Fibroblast of skin of left quadriceps (primary cell): ENCODE results near the gene IDH3B.
"Not testable (repeated sequence)": the region's sequence is repeated elsewhere in the genome, so short reads cannot be mapped to it uniquely, and the experiment has no call there.

Experiments used
- DNase-seq, 2 experiments: peaks; one replicate each; pipeline ENCODE4 v3.0.0-alpha.2; 2013; ENCODE audit warnings: low read depth in 2 of 2

IDH3B gene

GRCh38 chr20:2694519-2694918 lies 30.5 kb upstream of the IDH3B start:
- DNase-seq = no peak

DNA sequence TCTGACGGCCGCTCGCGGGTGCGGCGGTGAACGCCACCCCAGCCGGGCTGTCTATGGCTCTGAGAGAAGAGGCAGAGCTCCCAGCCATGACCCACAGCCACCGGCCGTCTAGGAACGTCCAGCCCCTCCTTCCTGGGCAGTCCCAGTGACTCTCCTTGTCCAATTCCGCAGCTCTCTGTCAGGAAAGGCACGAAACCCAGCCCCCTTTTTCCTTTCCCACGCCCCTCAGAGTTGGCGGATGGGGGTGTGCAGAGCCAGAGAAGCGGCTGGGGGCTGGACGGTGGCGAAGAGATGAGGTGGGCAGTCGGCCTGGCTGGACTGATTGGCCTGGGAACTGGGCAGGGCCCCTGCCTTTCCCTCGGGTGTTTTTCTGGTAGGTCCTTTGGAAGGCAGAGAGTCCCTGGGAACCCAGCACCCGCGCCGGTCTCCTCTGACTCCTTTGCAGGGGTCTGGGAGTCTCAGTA lies 30.0 kb upstream of the IDH3B start:
- no peak for DNase-seq

DNA sequence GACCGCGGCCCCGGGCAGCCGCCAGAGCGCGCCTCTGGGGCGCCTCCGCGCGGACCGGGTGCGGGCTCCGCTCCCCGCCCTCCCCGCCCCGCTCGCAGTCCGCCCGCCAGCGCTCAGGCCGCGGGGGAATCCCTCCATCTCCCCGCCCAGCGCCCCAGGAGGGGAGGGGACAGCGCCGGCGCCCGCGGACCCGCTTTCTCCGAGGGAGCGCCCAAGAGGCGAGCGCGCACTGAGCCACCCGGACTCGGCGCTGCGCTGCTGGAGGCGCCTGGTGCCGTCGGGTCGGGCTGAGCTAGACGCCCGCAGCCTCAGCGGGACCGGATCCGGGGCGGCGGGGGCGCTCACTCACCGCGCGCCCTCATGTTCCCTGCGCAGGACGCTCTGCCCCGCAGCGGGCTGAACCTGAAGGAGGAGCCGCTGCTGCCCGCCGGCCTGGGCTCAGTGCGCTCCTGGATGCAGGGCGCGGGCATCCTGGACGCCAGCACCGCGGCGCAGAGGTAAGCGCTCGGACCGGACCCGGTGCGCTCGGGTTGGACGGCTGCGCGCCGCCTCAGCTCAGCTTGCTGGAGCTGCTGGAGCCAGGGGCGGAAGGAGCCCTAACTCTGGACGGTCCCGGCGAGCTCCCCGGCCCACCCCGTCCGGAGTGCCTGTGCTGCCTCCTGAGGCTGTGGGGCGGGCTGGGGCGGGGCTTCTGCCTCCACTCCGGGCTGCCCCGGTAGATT lies 29.4 kb upstream of the IDH3B start:
- DNase-seq = no peak

- DNase-seq = no peak
Observed at GRCh38 chr20:2692886-2693285, 28.9 kb upstream of the IDH3B start.

DNA sequence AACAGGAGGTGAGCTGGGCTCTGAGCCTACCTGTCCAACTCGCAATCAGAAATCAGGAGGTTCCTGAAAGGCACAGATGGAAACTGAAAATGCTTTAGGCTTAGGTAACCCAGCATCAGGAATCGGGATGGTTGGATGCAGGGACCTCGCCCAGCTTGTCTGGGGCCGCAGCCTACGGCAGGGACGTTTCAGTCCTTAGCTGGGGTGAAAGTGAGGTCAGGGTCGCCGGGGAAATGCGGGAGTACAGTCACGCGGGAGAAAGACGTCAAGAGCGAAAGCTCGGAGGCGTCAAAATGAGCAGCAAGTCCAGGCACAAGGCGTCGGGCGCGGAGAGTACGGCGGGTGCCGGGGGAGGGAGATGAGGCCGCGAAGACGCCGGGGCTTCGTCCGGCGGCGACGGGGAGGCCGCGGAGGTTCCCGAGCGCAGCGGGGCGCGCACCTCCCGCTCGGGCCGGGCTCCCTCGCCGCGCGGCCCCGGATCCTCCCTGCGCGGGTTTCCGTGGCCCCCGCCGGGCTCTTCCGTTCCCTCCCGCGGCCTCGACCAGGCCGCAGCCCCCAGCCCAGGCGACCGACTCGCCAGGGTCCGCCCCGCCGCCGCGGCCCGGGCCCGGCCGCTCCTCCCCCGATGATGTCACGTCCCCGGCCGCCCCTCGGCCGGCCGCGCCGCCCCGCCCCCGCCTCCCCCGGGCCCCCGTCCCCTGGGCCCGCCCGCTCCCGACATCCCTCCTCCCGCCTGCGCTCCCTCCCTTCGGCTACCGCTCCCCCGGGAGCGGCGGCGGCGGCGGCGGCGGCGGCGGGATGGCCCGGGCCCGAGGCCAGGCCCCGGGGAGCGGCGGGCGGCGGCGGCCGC lies 28.2 kb upstream of the IDH3B start, which contains the start of gene EBF4:
EBF4 (plus strand) TSS at position 745 of the 850 bp plus-strand sequence. CDS start 866 bp downstream, outside the sequence.
- no peak for DNase-seq

DNA sequence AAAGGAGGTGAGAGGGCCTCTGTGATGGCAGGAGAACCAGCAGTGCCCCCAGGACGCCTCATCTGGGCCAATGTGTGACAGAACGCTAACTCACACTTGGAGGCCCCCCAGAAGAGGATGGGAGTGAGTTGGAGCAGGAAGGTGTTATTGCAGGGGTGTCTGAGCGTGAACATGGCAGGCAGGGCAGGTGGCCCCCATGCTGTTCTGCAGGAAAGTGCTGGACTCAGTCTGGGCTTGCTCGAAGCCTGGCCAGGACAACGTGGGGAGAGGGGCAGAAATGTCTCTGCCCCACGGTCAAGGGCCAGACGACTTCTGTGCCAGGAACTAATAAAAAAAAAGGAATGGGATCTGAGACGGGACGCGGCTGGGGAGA lies 27.6 kb upstream of the IDH3B start:
- no peak for DNase-seq

DNA sequence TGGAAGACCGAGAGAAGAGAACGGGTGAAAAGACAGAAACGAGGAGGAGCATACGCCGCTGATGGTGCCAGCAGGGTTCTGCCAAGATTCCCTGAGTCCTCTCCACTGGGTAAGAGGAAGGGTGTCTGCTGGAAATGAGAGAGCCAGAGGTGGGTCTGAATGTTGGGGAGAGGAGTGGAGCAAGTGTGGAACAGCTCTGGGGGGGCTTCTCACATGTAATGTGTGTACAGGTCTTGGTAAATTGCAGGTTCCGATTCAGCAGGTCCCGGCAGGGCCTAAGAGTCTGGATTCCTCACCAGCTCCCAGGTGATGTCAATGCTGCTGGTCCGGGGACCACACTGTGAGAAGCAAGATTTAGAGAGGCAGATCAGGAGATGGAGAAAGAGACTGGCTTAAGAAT lies 27.1 kb upstream of the IDH3B start:
- DNase-seq = no peak

- DNase-seq = no peak
Observed at GRCh38 chr20:2690718-2691117, 26.7 kb upstream of the IDH3B start.

DNA sequence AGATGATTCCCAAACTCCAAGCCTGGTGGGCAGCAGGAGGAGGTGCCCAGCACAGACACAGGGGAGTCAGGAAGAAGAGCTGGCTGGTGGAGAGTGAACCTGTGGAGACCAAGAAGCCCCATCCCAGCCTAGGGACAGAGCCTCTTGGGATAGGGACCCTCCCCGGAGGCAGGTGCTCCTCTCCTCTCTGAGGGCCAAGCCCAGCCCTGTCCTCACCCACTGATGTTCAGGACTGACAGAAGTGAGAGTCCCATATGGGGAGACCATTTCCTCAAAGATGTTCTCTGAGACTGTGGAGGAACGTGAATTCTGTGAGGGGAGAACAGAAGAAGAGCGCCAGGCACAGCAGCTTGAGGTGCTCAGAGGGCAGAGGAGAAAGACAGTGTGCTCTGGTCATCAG lies 26.2 kb upstream of the IDH3B start:
- no peak for DNase-seq

DNA sequence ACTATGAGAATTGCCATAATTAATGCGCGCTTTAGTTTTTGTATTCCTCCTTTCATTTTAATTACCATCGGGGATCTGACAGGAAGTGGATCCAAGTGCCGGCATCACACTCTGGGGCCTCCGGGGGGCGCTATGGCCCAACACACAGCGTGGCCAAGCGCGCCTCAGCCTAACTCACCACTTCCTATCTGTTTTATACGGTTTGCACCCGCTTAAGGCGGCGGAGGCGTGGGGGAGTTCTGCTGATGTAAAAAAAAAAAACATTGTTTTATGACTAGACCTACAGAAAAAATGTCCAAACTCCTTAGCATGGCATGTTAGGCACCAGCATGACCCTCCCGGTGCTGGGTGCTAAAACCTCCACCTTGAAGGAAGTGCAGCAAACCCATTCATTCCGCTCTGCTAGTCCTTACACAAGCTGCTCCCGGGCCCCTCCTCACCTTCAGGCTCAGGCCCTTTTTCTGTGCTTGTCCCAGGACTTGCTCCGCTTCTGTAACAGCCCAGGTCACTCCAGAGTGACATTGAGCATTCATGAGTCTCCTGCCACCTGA lies 24.1 kb upstream of the IDH3B start:
- DNase-seq = no peak

GRCh38 chr20:2687514-2687913 lies 23.5 kb upstream of the IDH3B start:
- DNase-seq = no peak

GRCh38 chr20:2684817-2685216 lies 20.8 kb upstream of the IDH3B start:
- not testable (repeated sequence) for DNase-seq

- not testable (repeated sequence) for DNase-seq
Observed at GRCh38 chr20:2682040-2682439, 18.0 kb upstream of the IDH3B start.

- no peak for DNase-seq
Observed at GRCh38 chr20:2680046-2680445, 16.0 kb upstream of the IDH3B start.

GRCh38 chr20:2673453-2673852 lies 9.4 kb upstream of the IDH3B start:
- DNase-seq = no peak

DNA sequence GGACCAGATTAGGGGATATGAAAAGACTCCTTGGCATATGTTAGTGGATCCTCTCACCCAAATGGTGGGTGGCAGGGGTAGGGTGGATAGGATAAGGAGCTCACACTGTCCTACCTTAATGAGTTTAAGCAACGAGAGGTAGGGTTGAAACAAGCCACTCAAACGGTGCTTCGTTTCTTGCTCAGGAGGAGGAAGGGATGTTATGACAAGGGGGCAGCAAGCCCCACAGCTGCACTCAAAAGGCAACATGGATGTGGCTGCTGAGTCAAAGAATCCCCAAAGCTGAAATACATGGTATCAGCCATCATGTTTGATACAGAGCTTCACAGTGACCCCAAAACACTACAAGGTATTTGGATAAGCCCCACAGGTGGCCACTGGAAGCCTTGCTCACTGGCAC lies 8.4 kb upstream of the IDH3B start:
- no peak for DNase-seq

DNA sequence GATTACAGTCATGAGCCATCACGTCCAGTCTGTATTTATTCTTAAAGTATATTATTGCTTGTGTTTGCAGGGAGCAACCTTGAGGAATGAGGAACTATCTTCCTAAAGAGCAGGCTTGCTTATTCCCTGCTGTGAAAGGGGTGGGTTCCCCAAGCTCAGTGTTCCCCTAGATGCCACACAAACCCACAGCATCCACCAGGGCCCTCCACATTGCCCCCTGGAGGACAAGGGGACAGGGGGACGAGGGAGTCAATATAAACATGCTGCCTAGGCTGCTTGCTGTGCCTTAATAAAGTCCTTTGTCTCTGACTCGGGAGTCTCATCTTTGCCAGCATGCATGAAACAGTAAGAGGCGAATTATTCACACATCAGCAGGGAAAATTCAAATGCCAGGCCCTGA lies 8.0 kb upstream of the IDH3B start:
- no peak for DNase-seq

DNA sequence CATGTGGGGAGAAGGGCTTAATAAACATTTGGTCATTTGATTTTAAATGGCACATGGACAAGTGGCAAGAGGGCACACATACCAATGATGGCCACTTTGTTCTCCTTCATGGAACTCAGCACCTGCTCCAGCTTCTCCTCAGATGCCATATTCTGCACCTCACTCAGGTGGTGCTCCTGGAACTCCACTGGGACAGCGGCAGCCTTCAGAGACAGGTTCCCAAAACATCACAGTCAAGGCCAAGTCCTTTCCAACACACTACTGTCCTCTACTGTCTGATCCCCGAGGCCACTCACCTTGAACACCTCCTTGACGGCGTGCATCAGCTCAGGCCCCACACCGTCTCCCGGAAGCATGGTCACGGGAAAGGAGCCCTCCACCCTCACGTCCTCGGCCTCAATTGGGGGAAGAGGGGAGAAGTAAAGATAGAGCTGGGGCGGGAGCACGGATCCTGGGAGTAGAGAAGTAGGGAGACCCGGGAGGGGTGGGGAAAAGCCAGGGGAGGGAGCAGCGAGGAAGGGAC lies 591 bp downstream of the IDH3B start:
- DNase-seq = no peak

DNA sequence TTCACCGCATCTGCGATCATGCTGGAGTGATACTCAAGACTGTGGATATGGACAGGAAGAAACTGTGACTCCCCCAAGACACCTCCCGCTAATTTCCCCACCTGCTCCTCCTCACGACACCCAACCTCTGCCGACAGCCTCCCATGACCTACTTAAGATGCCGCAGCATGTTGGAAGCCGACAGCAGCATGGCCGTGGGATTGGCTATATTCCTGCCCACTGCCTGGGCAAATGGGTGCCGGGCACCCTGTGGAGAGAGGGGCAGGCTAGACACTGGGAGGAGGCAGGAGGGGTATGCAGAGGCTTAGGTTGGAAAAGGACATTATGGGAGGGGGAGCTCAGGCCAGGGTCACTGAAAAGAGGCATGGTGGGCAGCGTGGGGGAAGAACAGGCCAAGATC lies 4.5 kb downstream of the IDH3B start:
- no peak for DNase-seq

GRCh38 chr20:2658414-2659354 lies 5.3 kb downstream of the IDH3B start:
- DNase-seq = no peak

GRCh38 chr20:2657674-2658073 lies 6.3 kb downstream of the IDH3B start:
- no peak for DNase-seq
